Measurements from ENCODE around the gene DNM1L. TPM values are rescaled to one million over a fixed set of nuclear protein-coding genes. Genes with fewer than 3 reads are reported as not detected.

Gene DNM1L
- total and polyA plus RNA-seq, 2 of the 4 experiments (the other 2 are of a cell fraction): 44.8 to 70.1 TPM

DNA sequence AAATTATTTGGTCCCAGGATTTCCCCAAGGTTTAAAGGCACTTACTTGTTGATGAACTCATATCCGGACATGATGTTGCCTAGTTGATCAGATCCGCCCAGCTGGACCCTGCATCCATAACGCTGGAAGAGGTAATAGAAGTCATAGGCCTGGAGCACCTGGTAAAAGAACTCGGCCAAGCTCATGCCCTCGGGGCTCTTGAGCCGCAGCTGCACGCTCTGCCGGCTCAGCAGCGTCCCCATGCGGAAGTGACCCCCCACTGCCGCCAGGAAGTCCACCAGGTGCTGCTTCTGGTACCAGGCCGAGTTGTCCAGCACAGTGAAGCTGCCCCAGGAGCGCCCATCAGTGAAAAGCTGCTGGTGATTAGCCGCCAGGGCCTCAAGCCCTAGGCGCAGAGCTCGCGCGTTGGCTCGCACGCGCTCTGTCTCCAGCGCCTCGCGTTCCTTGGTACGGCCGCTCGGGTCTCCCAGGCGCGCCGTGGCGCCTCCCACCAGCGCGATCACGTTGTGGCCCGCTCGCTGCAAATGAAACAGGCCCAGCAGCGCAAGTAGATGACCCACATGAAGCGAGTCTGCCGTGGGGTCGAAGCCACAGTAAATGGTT is 76.1 kb downstream of the DNM1L start:
- 0% methylated on average over 32 of the region's 40 CpGs; no CpG with 5 or more reads in 1 of the 2 experiments for WGBS, 2 experiments (ENCODE audit: extremely low coverage in 2 of 2, insufficient read length in 1 of 2)
- Histone ChIP-seq H4K5ac (ENCODE audit: low read depth, low read length) (peak overlapping the region; percentile 84), H4K8ac (ENCODE audit: low read depth in 2 of 2, low read length in 2 of 2) (peak overlapping the region; percentile 87 to 92), H3K27ac (ENCODE audit: insufficient read depth, low read length) (peak overlapping the region; percentile 78), H4K20me1 (ENCODE audit: insufficient read depth, low read length) (no peaks in the 10 kb centered on the region; the same call in 1 of the 2 replicates), H3K9me1 (ENCODE audit: insufficient read depth, low read length) (no peaks in the 10 kb centered on the region), H2BK120ac (ENCODE audit: low read depth, low read length) (peak overlapping the region; percentile 43), H3K36me3 (ENCODE audit: control insufficient read depth, insufficient read depth, low read length) (peaks cover 11% of the 10 kb centered on the region), H3K4me3 (ENCODE audit: insufficient read depth, low read depth, low read length) (peak overlapping the region; percentile 76), H3K9ac (ENCODE audit: low read depth, low read length) (peak overlapping the region; percentile 86), H3K27me3 (ENCODE audit: control insufficient read depth, insufficient read depth, low read length) (no peaks in the 10 kb centered on the region), H3K56ac (ENCODE audit: extremely low read depth, insufficient read depth, low read length) (peak overlapping the region; percentile 76), H3K4me2 (ENCODE audit: low read depth, low read length) (peak overlapping the region; percentile 34), H3K14ac (replicated peaks; ENCODE audit: low read depth, low read length) (peak overlapping the region; percentile 90), H3K9me3 (ENCODE audit: control insufficient read depth, insufficient read depth, low read length) (no peaks in the 10 kb centered on the region), H3K18ac (ENCODE audit: low read depth, low read length) (peak overlapping the region; percentile 46), H2BK5ac (ENCODE audit: low read depth, low read length, poor library complexity, severe bottlenecking) (peak overlapping the region; percentile 83), H3K79me1 (ENCODE audit: low read depth in 1 of 2, low read length in 2 of 2) (peaks cover 8 to 23% of the 10 kb centered on the region in 2 experiments), H3K4me1 (ENCODE audit: control insufficient read depth, insufficient read depth, low read length) (peaks cover 5% of the 10 kb centered on the region; the same call in 1 of the 2 replicates), H4K91ac (ENCODE audit: insufficient read depth, low read depth, low read length) (peak overlapping the region; percentile 89), H2AFZ (replicated peaks; ENCODE audit: low read length, poor library complexity) (peak overlapping the region; percentile 98), H3K23ac (ENCODE audit: low read depth, low read length) (peak overlapping the region; percentile 86), H2BK15ac (ENCODE audit: low read depth, low read length) (no peak overlapping the region), H2AK9ac (replicated peaks; ENCODE audit: low read depth, low read length, poor library complexity) (peak overlapping the region; percentile 95), H3K4ac (ENCODE audit: low read depth, low read length) (peak overlapping the region; percentile 97), H2AK5ac (ENCODE audit: low read depth, low read length) (peak overlapping the region; percentile 52), H2BK20ac (ENCODE audit: low read depth, low read length) (0 out of 2 replicates have a peak overlapping the region, but pooled peaks have one; percentile 21)
- TF ChIP-seq SMC3 (IDR thresholded peaks at IDR 0.05; ENCODE audit: low read depth, low read length) (peak; percentile 28; the same call in 1 of the 2 replicates), NFE2L2 (IDR thresholded peaks at IDR 0.05; ENCODE audit: low read depth, low read length) (no peak), MXI1 (IDR thresholded peaks at IDR 0.05; ENCODE audit: borderline replicate concordance, low read depth, low read length) (peak; percentile 63; the same call in 1 of the 2 replicates), CHD1 (IDR thresholded peaks at IDR 0.05; ENCODE audit: low read depth, low read length) (no peak), POLR2A (IDR thresholded peaks at IDR 0.05; ENCODE audit: low read depth, low read length) (no peak), RAD21 (IDR thresholded peaks at IDR 0.05; ENCODE audit: low read length) (peak; percentile 48; the same call in 1 of the 2 replicates)
- TF ChIP-seq, protein P1, sequence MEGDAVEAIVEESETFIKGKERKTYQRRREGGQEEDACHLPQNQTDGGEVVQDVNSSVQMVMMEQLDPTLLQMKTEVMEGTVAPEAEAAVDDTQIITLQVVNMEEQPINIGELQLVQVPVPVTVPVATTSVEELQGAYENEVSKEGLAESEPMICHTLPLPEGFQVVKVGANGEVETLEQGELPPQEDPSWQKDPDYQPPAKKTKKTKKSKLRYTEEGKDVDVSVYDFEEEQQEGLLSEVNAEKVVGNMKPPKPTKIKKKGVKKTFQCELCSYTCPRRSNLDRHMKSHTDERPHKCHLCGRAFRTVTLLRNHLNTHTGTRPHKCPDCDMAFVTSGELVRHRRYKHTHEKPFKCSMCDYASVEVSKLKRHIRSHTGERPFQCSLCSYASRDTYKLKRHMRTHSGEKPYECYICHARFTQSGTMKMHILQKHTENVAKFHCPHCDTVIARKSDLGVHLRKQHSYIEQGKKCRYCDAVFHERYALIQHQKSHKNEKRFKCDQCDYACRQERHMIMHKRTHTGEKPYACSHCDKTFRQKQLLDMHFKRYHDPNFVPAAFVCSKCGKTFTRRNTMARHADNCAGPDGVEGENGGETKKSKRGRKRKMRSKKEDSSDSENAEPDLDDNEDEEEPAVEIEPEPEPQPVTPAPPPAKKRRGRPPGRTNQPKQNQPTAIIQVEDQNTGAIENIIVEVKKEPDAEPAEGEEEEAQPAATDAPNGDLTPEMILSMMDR (conservative IDR thresholded peaks at IDR 0.05; ENCODE audit: low read depth, low read length): peak; percentile 67
- no TSS peak for BruUV-seq (replicated peaks)
- intact Hi-C loops (cut with micrococcal nuclease): loop anchor here (10.0 kb wide), 1 partner anchor 1100 kb away; the partner anchor contains the start of gene ETFBKMT
- peak; percentile 88 for DNase-seq
- ChIA-PET POLR2A (ENCODE audit: unreplicated experiment) (interaction anchor here (0.5 kb wide), 1 partner anchor 444 kb away, joined by 5 read pairs; no protein-coding TSS in a partner anchor), CTCF (interaction anchor here (0.5 to 1.8 kb wide), 13 partner anchors 12 to 1267 kb away, joined by 3 to 10 read pairs (median 3); partner anchors contain the start of gene ALG10)
- in situ Hi-C loops (cut with MboI; ENCODE audit: low sequenced_read_pairs): loop anchor here (5.0 kb wide), 1 partner anchor 1267 kb away; the partner anchor contains the start of gene ALG10
- dilution Hi-C loops (cut with HindIII; ENCODE audit: low sequenced_read_pairs, unreplicated experiment): no loop called here
- peak; percentile 70 for ATAC-seq (ENCODE audit: low read depth)
